GM20000 (cell line): ENCODE data around the gene WFDC13.
"Not testable (repeated sequence)": the region's sequence is repeated elsewhere in the genome, so short reads cannot be mapped to it uniquely, and the experiment has no call there.

Experiments
- DNase-seq: peaks from one replicate; pipeline ENCODE4 v3.0.0; 2012; ENCODE audit warnings: low spot score
- CTCF ChIP-seq: IDR thresholded peaks from 2 replicates; pipeline ENCODE4 v1.5.1; 2012; ENCODE audit warnings: mild to moderate bottlenecking, control low read depth; ENCODE audit errors: extremely low read depth, missing control alignments

Gene WFDC13

GRCh38 chr20:45704969-45705637, 3.3 kb downstream of the WFDC13 start, which contains the start of gene WFDC10B:
Gene WFDC10B (minus strand): TSS chr20:45705019. CDS start chr20:45685992, 19,027 bp downstream.
- DNase-seq: no peak
- no peak for TF ChIP-seq CTCF

- not testable (repeated sequence) for DNase-seq
Measured at GRCh38 chr20:45716141-45716688, 14.4 kb downstream of the WFDC13 start.

GRCh38 chr20:45722047-45722446, 20.2 kb downstream of the WFDC13 start, which contains the start of gene SPINT4:
Gene SPINT4 (plus strand): TSS chr20:45722347. CDS start chr20:45722368, 21 bp downstream.
- TF ChIP-seq CTCF: no peak
- DNase-seq: no peak

GRCh38 chr20:45725134-45725533, 23.3 kb downstream of the WFDC13 start:
- TF ChIP-seq CTCF: no peak
- DNase-seq: no peak

GRCh38 chr20:45727044-45727443, 25.2 kb downstream of the WFDC13 start:
- no peak for DNase-seq
- no peak for TF ChIP-seq CTCF

GRCh38 chr20:45732199-45732598, 30.4 kb downstream of the WFDC13 start:
- DNase-seq: no peak
- TF ChIP-seq CTCF: no peak

- no peak for DNase-seq
- TF ChIP-seq CTCF: no peak
Measured at GRCh38 chr20:45735552-45735951, 33.7 kb downstream of the WFDC13 start.

- DNase-seq: no peak
- TF ChIP-seq CTCF: no peak
Measured at GRCh38 chr20:45735988-45736387, 34.1 kb downstream of the WFDC13 start.
